Parathyroid adenoma (tissue), 2 donors: ENCODE data around the gene OOSP2.

ENCODE experiments used
- H2AFZ ChIP-seq: fragments of 300-600 bp; sonication (generic); one replicate; pipeline ENCODE4 v1.7.0; 2017; ENCODE audit warnings: antibody characterized with exemption, mild to moderate bottlenecking
- H3K27ac ChIP-seq: fragments of 300-600 bp; sonication (generic); one replicate; pipeline ENCODE4 v1.7.0; 2017
- H3K27me3 ChIP-seq: fragments of 300-600 bp; sonication (generic); one replicate; pipeline ENCODE4 v1.7.0; 2017; ENCODE audit warnings: low read length; ENCODE audit not compliant: control insufficient read depth, insufficient read depth
- H3K36me3 ChIP-seq: fragments of 300-600 bp; sonication (generic); one replicate; pipeline ENCODE4 v1.7.0; 2017; ENCODE audit warnings: low read length; ENCODE audit not compliant: control insufficient read depth, insufficient read depth
- H3K4me1 ChIP-seq: fragments of 300-600 bp; sonication (generic); one replicate; pipeline ENCODE4 v1.7.0; 2017; ENCODE audit warnings: control low read depth
- H3K4me2 ChIP-seq: fragments of 300-600 bp; sonication (generic); one replicate; pipeline ENCODE4 v1.7.0; 2017; ENCODE audit warnings: low read length
- H3K4me3 ChIP-seq: fragments of 300-600 bp; sonication (generic); one replicate; pipeline ENCODE4 v1.7.0; 2017; ENCODE audit warnings: low read depth, low read length
- H3K79me2 ChIP-seq: fragments of 300-600 bp; sonication (generic); one replicate; pipeline ENCODE4 v1.7.0; 2017; ENCODE audit warnings: control low read depth
- H3K9ac ChIP-seq: fragments of 300-600 bp; sonication (generic); one replicate; pipeline ENCODE4 v1.7.0; 2017; ENCODE audit warnings: mild to moderate bottlenecking
- H3K9me3 ChIP-seq: fragments of 300-600 bp; sonication (generic); one replicate; pipeline ENCODE4 v1.7.0; 2017; ENCODE audit warnings: low read length; ENCODE audit not compliant: control insufficient read depth
- CTCF ChIP-seq: fragments of 300-600 bp; sonication (generic); IDR thresholded peaks from one replicate; pipeline ENCODE4 v1.7.0; 2017; ENCODE audit warnings: antibody characterized with exemption, mild to moderate bottlenecking
- donor health status: primary hyperparathyroidism.

Gene OOSP2

GRCh38 chr11:60085909-60086308, 45.7 kb downstream of the OOSP2 start:
- H3K27me3 ChIP-seq = no peaks in the 10 kb centered on the region
- no peak overlapping the region for H3K9ac ChIP-seq
- H3K79me2 ChIP-seq = no peaks in the 10 kb centered on the region
- H2AFZ ChIP-seq = no peak overlapping the region
- no peaks in the 10 kb centered on the region for H3K36me3 ChIP-seq
- no peak overlapping the region for H3K27ac ChIP-seq
- H3K9me3 ChIP-seq = no peaks in the 10 kb centered on the region
- no peak for TF ChIP-seq CTCF
- no peak overlapping the region for H3K4me2 ChIP-seq
- H3K4me1 ChIP-seq = no peaks in the 10 kb centered on the region
- no peak overlapping the region for H3K4me3 ChIP-seq

GRCh38 chr11:60087239-60087638, 47.0 kb downstream of the OOSP2 start:
- H3K27ac ChIP-seq = no peak overlapping the region
- no peak overlapping the region for H3K9ac ChIP-seq
- H3K4me3 ChIP-seq = no peak overlapping the region
- TF ChIP-seq CTCF = no peak
- H3K27me3 ChIP-seq = no peaks in the 10 kb centered on the region
- H2AFZ ChIP-seq = no peak overlapping the region
- H3K4me2 ChIP-seq = no peak overlapping the region
- H3K4me1 ChIP-seq = no peaks in the 10 kb centered on the region
- H3K9me3 ChIP-seq = no peaks in the 10 kb centered on the region
- H3K36me3 ChIP-seq = no peaks in the 10 kb centered on the region
- H3K79me2 ChIP-seq = no peaks in the 10 kb centered on the region

GRCh38 chr11:60088364-60088763, 48.2 kb downstream of the OOSP2 start, which contains the start of gene MS4A2:
Gene MS4A2 (plus strand): TSS chr11:60088664. CDS start chr11:60088766, 102 bp downstream.
- H3K4me1 ChIP-seq = no peaks in the 10 kb centered on the region
- TF ChIP-seq CTCF = no peak
- H3K79me2 ChIP-seq = no peaks in the 10 kb centered on the region
- H3K4me3 ChIP-seq = no peak within 1 kb of the TSS
- no peak within 1 kb of the TSS for H2AFZ ChIP-seq
- no peaks in the 10 kb centered on the region for H3K27me3 ChIP-seq
- no peaks in the 10 kb centered on the region for H3K36me3 ChIP-seq
- no peak within 1 kb of the TSS for H3K27ac ChIP-seq
- H3K9me3 ChIP-seq = no peaks in the 10 kb centered on the region
- no peak within 1 kb of the TSS for H3K4me2 ChIP-seq
- no peak within 1 kb of the TSS for H3K9ac ChIP-seq

GRCh38 chr11:60095477-60096120, 55.4 kb downstream of the OOSP2 start:
- no peak for TF ChIP-seq CTCF
- H3K27ac ChIP-seq = no peak overlapping the region
- H3K4me2 ChIP-seq = no peak overlapping the region
- no peak overlapping the region for H3K4me3 ChIP-seq
- no peak overlapping the region for H2AFZ ChIP-seq
- no peaks in the 10 kb centered on the region for H3K4me1 ChIP-seq
- H3K9me3 ChIP-seq = no peaks in the 10 kb centered on the region
- no peaks in the 10 kb centered on the region for H3K27me3 ChIP-seq
- no peak overlapping the region for H3K9ac ChIP-seq
- H3K36me3 ChIP-seq = no peaks in the 10 kb centered on the region
- H3K79me2 ChIP-seq = no peaks in the 10 kb centered on the region

GRCh38 chr11:60097189-60097588, 57.0 kb downstream of the OOSP2 start:
- H3K9ac ChIP-seq = no peak overlapping the region
- H3K36me3 ChIP-seq = no peaks in the 10 kb centered on the region
- no peak overlapping the region for H2AFZ ChIP-seq
- no peaks in the 10 kb centered on the region for H3K9me3 ChIP-seq
- H3K27ac ChIP-seq = no peak overlapping the region
- H3K79me2 ChIP-seq = no peaks in the 10 kb centered on the region
- H3K27me3 ChIP-seq = no peaks in the 10 kb centered on the region
- TF ChIP-seq CTCF = no peak
- no peaks in the 10 kb centered on the region for H3K4me1 ChIP-seq
- H3K4me2 ChIP-seq = no peak overlapping the region
- H3K4me3 ChIP-seq = no peak overlapping the region
